ENCODE data around the gene ZNF32.

The ZNF32 gene

GRCh38 chr10:43684292-43684559 is 35.5 kb upstream of the ZNF32 start:
- Histone ChIP-seq H2AK5ac (ENCODE audit: low read depth, low read length) (no peak overlapping the region), H3K4me1 (ENCODE audit: control insufficient read depth in 2 of 2, insufficient read depth in 1 of 2, low read depth in 1 of 2, low read length in 2 of 2) (no peaks in the 10 kb centered on the region), H4K8ac (ENCODE audit: low read depth, low read length) (no peak overlapping the region), H3K27ac (replicated peaks; ENCODE audit: low read length) (no peak overlapping the region), H3K9me3 (replicated peaks in 1 of 2; ENCODE audit: control insufficient read depth in 2 of 2, insufficient read depth in 1 of 2, low read depth in 1 of 2, low read length in 2 of 2) (no peaks in the 10 kb centered on the region), H2BK120ac (ENCODE audit: low read depth, low read length) (no peak overlapping the region), H3K4me2 (ENCODE audit: insufficient read depth, low read length, poor library complexity, severe bottlenecking) (no peak overlapping the region), H3K14ac (ENCODE audit: low read length) (no peak overlapping the region), H3K36me3 (replicated peaks in 1 of 2; ENCODE audit: control insufficient read depth in 2 of 2, insufficient read depth in 2 of 2, low read length in 2 of 2) (no peaks in the 10 kb centered on the region), H2AFZ (ENCODE audit: low read length) (no peak overlapping the region), H3K4ac (ENCODE audit: low read length) (no peak overlapping the region), H3K27me3 (ENCODE audit: control insufficient read depth in 3 of 3, insufficient read depth in 3 of 3, low read depth in 1 of 3, low read length in 3 of 3) (peaks cover 0 to 4% (median 3%) of the 10 kb centered on the region in 3 experiments), H4K91ac (ENCODE audit: low read depth, low read length, poor library complexity) (no peak overlapping the region), H3K9ac (ENCODE audit: low read depth, low read length, poor library complexity) (no peak overlapping the region), H2BK5ac (ENCODE audit: low read length) (no peak overlapping the region), H2BK12ac (ENCODE audit: low read length) (no peak overlapping the region), H3K18ac (ENCODE audit: low read length) (no peak overlapping the region), H3K79me1 (ENCODE audit: low read depth, low read length) (no peaks in the 10 kb centered on the region), H2BK15ac (ENCODE audit: low read length) (no peak overlapping the region), H3K23ac (ENCODE audit: low read depth, low read length, poor library complexity) (no peak overlapping the region), H3K4me3 (ENCODE audit: low read length in 2 of 2) (no peak overlapping the region)
- no peak for DNase-seq (ENCODE audit: low spot score)

- Histone ChIP-seq H2BK12ac (ENCODE audit: low read length) (no peak overlapping the region), H3K79me1 (ENCODE audit: low read depth, low read length) (no peaks in the 10 kb centered on the region), H2BK120ac (ENCODE audit: low read depth, low read length) (no peak overlapping the region), H2AK5ac (ENCODE audit: low read depth, low read length) (no peak overlapping the region), H2BK5ac (ENCODE audit: low read length) (no peak overlapping the region), H3K9me3 (replicated peaks in 1 of 2; ENCODE audit: control insufficient read depth in 2 of 2, insufficient read depth in 1 of 2, low read depth in 1 of 2, low read length in 2 of 2) (no peaks in the 10 kb centered on the region), H3K9ac (ENCODE audit: low read depth, low read length, poor library complexity) (no peak overlapping the region), H3K4me2 (ENCODE audit: insufficient read depth, low read length, poor library complexity, severe bottlenecking) (no peak overlapping the region), H3K4me1 (ENCODE audit: control insufficient read depth in 2 of 2, insufficient read depth in 1 of 2, low read depth in 1 of 2, low read length in 2 of 2) (no peaks in the 10 kb centered on the region), H4K91ac (ENCODE audit: low read depth, low read length, poor library complexity) (no peak overlapping the region), H2BK15ac (ENCODE audit: low read length) (no peak overlapping the region), H3K18ac (ENCODE audit: low read length) (no peak overlapping the region), H3K36me3 (replicated peaks in 1 of 2; ENCODE audit: control insufficient read depth in 2 of 2, insufficient read depth in 2 of 2, low read length in 2 of 2) (no peaks in the 10 kb centered on the region), H3K14ac (ENCODE audit: low read length) (no peak overlapping the region), H3K27me3 (ENCODE audit: control insufficient read depth in 3 of 3, insufficient read depth in 3 of 3, low read depth in 1 of 3, low read length in 3 of 3) (peaks cover 0 to 4% (median 0%) of the 10 kb centered on the region in 3 experiments), H3K23ac (ENCODE audit: low read depth, low read length, poor library complexity) (no peak overlapping the region), H2AFZ (ENCODE audit: low read length) (no peak overlapping the region), H3K27ac (replicated peaks; ENCODE audit: low read length) (no peak overlapping the region), H3K4ac (ENCODE audit: low read length) (no peak overlapping the region), H3K4me3 (ENCODE audit: low read length in 2 of 2) (no peak overlapping the region), H4K8ac (ENCODE audit: low read depth, low read length) (no peak overlapping the region)
- WGBS, 2 donors (ENCODE audit: extremely low coverage in 2 of 2, insufficient read length in 2 of 2, insufficient replicate concordance in 1 of 2): no CpG with 5 or more reads among the region's 10 CpGs
- no peak for DNase-seq (ENCODE audit: low spot score)
Measured at GRCh38 chr10:43683451-43684291, 35.0 kb upstream of the ZNF32 start.

GRCh38 chr10:43682956-43683355 is 34.3 kb upstream of the ZNF32 start:
- no peaks in the 10 kb centered on the region for H3K4me1 ChIP-seq (ENCODE audit: control insufficient read depth in 2 of 2, insufficient read depth in 1 of 2, low read depth in 1 of 2, low read length in 2 of 2)

GRCh38 chr10:43681721-43682120 is 33.0 kb upstream of the ZNF32 start:
- H3K36me3 ChIP-seq (replicated peaks in 1 of 2; ENCODE audit: control insufficient read depth in 2 of 2, insufficient read depth in 2 of 2, low read length in 2 of 2): no peaks in the 10 kb centered on the region
- H3K9ac ChIP-seq (ENCODE audit: low read depth, low read length, poor library complexity): no peak overlapping the region
- no peak overlapping the region for H3K14ac ChIP-seq (ENCODE audit: low read length)
- no peak overlapping the region for H2AFZ ChIP-seq (ENCODE audit: low read length)
- no peak overlapping the region for H2BK12ac ChIP-seq (ENCODE audit: low read length)
- no peaks in the 10 kb centered on the region for H3K9me3 ChIP-seq (replicated peaks in 1 of 2; ENCODE audit: control insufficient read depth in 2 of 2, insufficient read depth in 1 of 2, low read depth in 1 of 2, low read length in 2 of 2)
- H3K4me3 ChIP-seq (ENCODE audit: low read length in 2 of 2): no peak overlapping the region
- no CpG with 5 or more reads among the region's 6 CpGs for WGBS, 2 donors (ENCODE audit: extremely low coverage in 2 of 2, insufficient read length in 2 of 2, insufficient replicate concordance in 1 of 2)
- no peak overlapping the region for H2BK5ac ChIP-seq (ENCODE audit: low read length)
- no peak overlapping the region for H3K4me2 ChIP-seq (ENCODE audit: insufficient read depth, low read length, poor library complexity, severe bottlenecking)
- H3K79me1 ChIP-seq (ENCODE audit: low read depth, low read length): no peaks in the 10 kb centered on the region
- no peak overlapping the region for H3K4ac ChIP-seq (ENCODE audit: low read length)
- H2BK120ac ChIP-seq (ENCODE audit: low read depth, low read length): no peak overlapping the region
- H4K8ac ChIP-seq (ENCODE audit: low read depth, low read length): no peak overlapping the region
- DNase-seq (ENCODE audit: low spot score): no peak
- H4K91ac ChIP-seq (ENCODE audit: low read depth, low read length, poor library complexity): no peak overlapping the region
- H3K18ac ChIP-seq (ENCODE audit: low read length): no peak overlapping the region
- no peak overlapping the region for H3K23ac ChIP-seq (ENCODE audit: low read depth, low read length, poor library complexity)
- H3K27me3 ChIP-seq (ENCODE audit: control insufficient read depth in 3 of 3, insufficient read depth in 3 of 3, low read depth in 1 of 3, low read length in 3 of 3): no peaks in the 10 kb centered on the region
- no peak overlapping the region for H2BK15ac ChIP-seq (ENCODE audit: low read length)
- H2AK5ac ChIP-seq (ENCODE audit: low read depth, low read length): no peak overlapping the region
- H3K27ac ChIP-seq (replicated peaks; ENCODE audit: low read length): no peak overlapping the region
- H3K4me1 ChIP-seq (ENCODE audit: control insufficient read depth in 2 of 2, insufficient read depth in 1 of 2, low read depth in 1 of 2, low read length in 2 of 2): no peaks in the 10 kb centered on the region

More at GRCh38 chr10:43682956-43683355, 34.3 kb upstream of the ZNF32 start:
- Histone ChIP-seq H3K79me1 (ENCODE audit: low read depth, low read length) (no peaks in the 10 kb centered on the region), H2BK15ac (ENCODE audit: low read length) (no peak overlapping the region), H3K36me3 (replicated peaks in 1 of 2; ENCODE audit: control insufficient read depth in 2 of 2, insufficient read depth in 2 of 2, low read length in 2 of 2) (no peaks in the 10 kb centered on the region), H4K91ac (ENCODE audit: low read depth, low read length, poor library complexity) (no peak overlapping the region), H3K4me2 (ENCODE audit: insufficient read depth, low read length, poor library complexity, severe bottlenecking) (no peak overlapping the region), H3K23ac (ENCODE audit: low read depth, low read length, poor library complexity) (no peak overlapping the region), H4K8ac (ENCODE audit: low read depth, low read length) (no peak overlapping the region), H3K4ac (ENCODE audit: low read length) (no peak overlapping the region), H3K4me3 (ENCODE audit: low read length in 2 of 2) (no peak overlapping the region), H3K14ac (ENCODE audit: low read length) (no peak overlapping the region), H3K9me3 (replicated peaks in 1 of 2; ENCODE audit: control insufficient read depth in 2 of 2, insufficient read depth in 1 of 2, low read depth in 1 of 2, low read length in 2 of 2) (no peaks in the 10 kb centered on the region), H3K27ac (replicated peaks; ENCODE audit: low read length) (no peak overlapping the region), H3K18ac (ENCODE audit: low read length) (no peak overlapping the region), H3K27me3 (ENCODE audit: control insufficient read depth in 3 of 3, insufficient read depth in 3 of 3, low read depth in 1 of 3, low read length in 3 of 3) (peaks cover 0 to 4% (median 0%) of the 10 kb centered on the region in 3 experiments), H2BK5ac (ENCODE audit: low read length) (no peak overlapping the region), H2BK12ac (ENCODE audit: low read length) (no peak overlapping the region), H2AFZ (ENCODE audit: low read length) (no peak overlapping the region), H2AK5ac (ENCODE audit: low read depth, low read length) (no peak overlapping the region), H3K9ac (ENCODE audit: low read depth, low read length, poor library complexity) (no peak overlapping the region), H2BK120ac (ENCODE audit: low read depth, low read length) (no peak overlapping the region)
- WGBS, 2 donors (ENCODE audit: extremely low coverage in 2 of 2, insufficient read length in 2 of 2, insufficient replicate concordance in 1 of 2): no CpG with 5 or more reads among the region's 2 CpGs
- DNase-seq (ENCODE audit: low spot score): no peak

All from neuronal stem cell (in vitro differentiated cells).